Measurements from ENCODE around the gene NES. TPM values are rescaled to one million over a fixed set of nuclear protein-coding genes. Genes with fewer than 3 reads are reported as not detected.

Gene NES
- total RNA-seq, 4 donors from 2014 or later, result 4.3 to 10.4 (median 9.0) TPM

DNA sequence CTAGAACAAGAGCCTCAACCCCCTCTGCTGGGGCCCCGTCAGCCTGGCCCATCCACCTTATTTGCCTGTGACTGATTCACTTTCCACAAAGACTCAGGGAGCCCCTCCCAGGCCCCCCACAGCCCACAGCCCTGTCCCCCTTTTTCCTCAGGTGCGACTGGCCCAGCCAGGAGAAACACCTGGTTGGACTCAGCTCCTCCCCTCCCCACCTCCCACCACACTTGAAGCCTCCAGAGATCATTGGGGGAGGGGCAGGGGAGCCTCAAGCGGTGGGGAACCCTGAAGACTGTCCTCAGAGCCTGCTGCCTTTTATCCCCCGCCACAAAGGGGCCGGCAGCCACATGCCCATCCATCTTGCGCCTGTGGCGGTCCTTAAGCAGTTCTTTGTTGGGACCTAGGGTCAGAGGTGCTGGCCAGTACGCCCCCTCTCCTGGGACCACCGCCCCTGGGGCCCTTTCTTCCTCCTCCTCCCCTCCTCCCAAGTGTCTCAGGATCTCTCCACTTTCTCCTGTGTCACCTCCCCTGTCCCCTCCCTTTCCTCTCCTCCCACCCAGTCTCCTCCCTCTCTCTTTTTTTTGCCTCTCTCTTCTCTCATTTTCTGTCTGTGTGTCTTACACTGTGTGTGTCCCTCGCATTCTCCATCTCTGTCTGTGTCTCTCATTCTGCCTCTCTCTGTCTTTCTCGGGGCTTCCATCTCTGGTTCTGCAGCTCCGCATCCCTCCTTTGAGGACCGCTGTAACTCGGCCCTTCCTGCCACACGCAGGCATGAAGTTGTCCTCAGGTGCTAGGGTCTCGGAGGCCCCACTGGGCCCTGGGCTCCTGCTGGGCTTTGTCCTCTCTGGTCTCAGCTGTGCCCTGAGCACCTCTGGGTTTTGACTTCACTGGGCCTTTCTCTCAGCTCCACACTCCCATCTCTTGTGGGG is 16.0 kb upstream of the NES start:
- Histone ChIP-seq H3K27ac (peak overlapping the region; percentile 74 to 82 (median 80)), H3K27me3 (no peaks in the 10 kb centered on the region), H3K9me3 (no peaks in the 10 kb centered on the region), H3K4me3 (replicated peaks in 1 of 3) (no peak overlapping the region), H3K36me3 (no peaks in the 10 kb centered on the region), H3K4me1 (peaks cover 50 to 67% of the 10 kb centered on the region in 2 donors)
- intact Hi-C loops (cut with DNase I), result no loop called here
- TF ChIP-seq, protein P1, sequence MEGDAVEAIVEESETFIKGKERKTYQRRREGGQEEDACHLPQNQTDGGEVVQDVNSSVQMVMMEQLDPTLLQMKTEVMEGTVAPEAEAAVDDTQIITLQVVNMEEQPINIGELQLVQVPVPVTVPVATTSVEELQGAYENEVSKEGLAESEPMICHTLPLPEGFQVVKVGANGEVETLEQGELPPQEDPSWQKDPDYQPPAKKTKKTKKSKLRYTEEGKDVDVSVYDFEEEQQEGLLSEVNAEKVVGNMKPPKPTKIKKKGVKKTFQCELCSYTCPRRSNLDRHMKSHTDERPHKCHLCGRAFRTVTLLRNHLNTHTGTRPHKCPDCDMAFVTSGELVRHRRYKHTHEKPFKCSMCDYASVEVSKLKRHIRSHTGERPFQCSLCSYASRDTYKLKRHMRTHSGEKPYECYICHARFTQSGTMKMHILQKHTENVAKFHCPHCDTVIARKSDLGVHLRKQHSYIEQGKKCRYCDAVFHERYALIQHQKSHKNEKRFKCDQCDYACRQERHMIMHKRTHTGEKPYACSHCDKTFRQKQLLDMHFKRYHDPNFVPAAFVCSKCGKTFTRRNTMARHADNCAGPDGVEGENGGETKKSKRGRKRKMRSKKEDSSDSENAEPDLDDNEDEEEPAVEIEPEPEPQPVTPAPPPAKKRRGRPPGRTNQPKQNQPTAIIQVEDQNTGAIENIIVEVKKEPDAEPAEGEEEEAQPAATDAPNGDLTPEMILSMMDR (IDR thresholded peaks at IDR 0.05), result no peak
- TF ChIP-seq POLR2A (IDR thresholded peaks at IDR 0.05), result peak in 1 of 2 donors; percentile 18
- DNase-seq, result peak; percentile 94 to 96
- WGBS, 2 donors, result 36 to 40% methylated on average over 15 of the region's 16 CpGs

DNA sequence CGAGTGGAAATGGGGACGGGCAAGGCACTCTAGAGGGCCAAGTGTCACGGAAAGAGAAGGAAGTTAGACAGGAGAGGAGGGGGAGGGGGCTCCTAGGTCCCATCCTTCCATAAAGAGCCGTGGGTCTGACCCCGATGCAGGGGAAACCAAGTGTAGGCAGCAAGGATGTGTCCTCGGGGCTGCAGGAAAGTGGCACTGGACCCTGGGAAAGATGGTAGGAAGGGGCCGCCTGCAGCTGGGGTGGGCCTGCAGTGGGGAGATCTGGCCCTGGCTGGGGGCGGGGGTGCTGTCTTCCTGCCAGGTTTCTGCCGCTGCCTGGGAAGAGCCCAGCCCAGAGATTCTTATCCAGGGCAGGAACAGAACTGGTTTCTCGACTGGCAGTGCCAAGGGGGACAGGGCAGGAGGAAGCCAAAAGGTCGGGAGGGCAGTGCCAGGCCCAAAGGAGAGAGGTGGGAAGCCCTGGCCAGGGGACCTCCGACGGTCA is 15.3 kb upstream of the NES start:
- intact Hi-C loops (cut with DNase I), result no loop called here
- Histone ChIP-seq H3K27ac (peak overlapping the region; percentile 74 to 82 (median 80)), H3K4me1 (peaks cover 45 to 60% of the 10 kb centered on the region in 2 donors), H3K27me3 (no peaks in the 10 kb centered on the region), H3K4me3 (replicated peaks in 1 of 3) (no peak overlapping the region), H3K9me3 (no peaks in the 10 kb centered on the region), H3K36me3 (no peaks in the 10 kb centered on the region)
- peak; percentile 76 to 79 for DNase-seq
- no peak for TF ChIP-seq POLR2A (IDR thresholded peaks at IDR 0.05)
- TF ChIP-seq, protein P1 (IDR thresholded peaks at IDR 0.05), result no peak
- WGBS, 2 donors, result 4 to 5% methylated on average over 11 to 13 of the region's 13 CpGs

DNA sequence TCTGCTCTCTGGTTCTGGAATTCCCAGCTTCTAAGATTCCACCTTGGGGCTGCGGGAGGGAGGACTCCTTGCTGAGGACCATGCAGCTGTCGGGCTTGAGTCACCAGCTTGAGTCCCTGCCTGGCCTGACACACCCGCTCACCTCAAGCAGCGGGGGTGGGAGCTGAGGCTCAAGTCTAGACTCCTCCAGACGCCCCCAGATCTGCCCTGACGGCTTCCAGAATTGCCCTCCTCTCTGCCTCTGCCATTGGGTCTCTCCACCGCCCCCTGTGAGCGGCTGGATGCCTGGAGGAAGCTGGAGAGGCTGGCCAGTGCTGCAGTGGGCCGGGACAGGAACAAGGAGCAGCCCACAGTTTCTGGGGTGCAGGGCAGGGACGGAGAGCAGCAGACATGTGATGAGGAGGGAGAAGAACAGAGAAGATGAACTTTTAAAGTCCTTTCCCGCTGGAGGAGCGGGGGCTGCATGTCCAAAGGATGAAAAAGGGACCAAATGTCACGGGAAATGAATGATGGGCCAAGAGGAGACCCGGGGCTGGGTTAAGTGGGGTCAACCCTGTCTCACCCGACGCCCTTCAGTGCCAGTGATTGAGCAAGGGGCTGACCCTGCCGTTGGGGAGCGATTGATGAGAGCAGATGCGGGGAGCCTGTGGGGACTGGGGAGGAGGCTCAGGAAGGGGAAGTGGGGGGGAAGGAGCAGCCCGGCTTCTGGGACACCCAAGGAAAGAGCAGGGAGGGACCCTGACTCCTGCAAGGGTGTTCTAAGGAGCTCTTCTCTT is 14.6 kb upstream of the NES start:
- Histone ChIP-seq H3K9me3 (no peaks in the 10 kb centered on the region), H3K4me3 (replicated peaks in 1 of 3) (no peak overlapping the region), H3K27ac (peak overlapping the region; percentile 74 to 82 (median 80)), H3K27me3 (no peaks in the 10 kb centered on the region), H3K4me1 (peaks cover 39 to 54% of the 10 kb centered on the region in 2 donors), H3K36me3 (no peaks in the 10 kb centered on the region)
- 29 to 32% methylated on average over 19 of the region's 20 CpGs for WGBS, 2 donors
- DNase-seq, result peak; percentile 40 to 47
- intact Hi-C loops (cut with DNase I), result loop anchor here (2.0 kb wide), 1 partner anchor 33 kb away; no protein-coding TSS in a partner anchor
- no peak for TF ChIP-seq POLR2A (IDR thresholded peaks at IDR 0.05)
- TF ChIP-seq, protein P1 (IDR thresholded peaks at IDR 0.05), result no peak

DNA sequence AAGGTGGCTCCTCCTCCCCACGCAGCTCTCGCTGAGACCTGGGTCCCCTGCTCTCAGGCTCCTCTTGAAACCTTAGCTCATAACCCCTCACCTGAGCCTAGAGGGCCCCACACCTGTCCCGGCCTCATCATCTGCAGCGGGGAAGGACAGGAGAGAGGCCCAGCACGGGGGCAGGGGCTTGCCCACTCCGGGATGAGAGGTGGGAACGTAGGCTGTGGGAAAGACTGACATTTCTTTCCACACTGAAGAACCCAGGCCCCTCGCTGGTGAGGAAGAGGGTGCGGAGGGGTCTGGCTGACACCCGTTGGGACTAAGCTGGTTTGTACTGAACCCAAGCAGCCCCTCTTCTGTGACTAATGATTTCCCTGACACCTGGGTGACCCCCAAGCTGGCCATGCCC is 14.0 kb upstream of the NES start:
- no peak for DNase-seq
- H3K9me3 ChIP-seq, result no peaks in the 10 kb centered on the region
- TF ChIP-seq, protein P1 (IDR thresholded peaks at IDR 0.05), result no peak
- TF ChIP-seq POLR2A (IDR thresholded peaks at IDR 0.05), result no peak
- peak overlapping the region in 2 of 3 donors; percentile 80 to 82 for H3K27ac ChIP-seq
- H3K4me3 ChIP-seq (replicated peaks in 1 of 3), result no peak overlapping the region
- WGBS, 2 donors, result 70 to 76% methylated on average over 8 to 10 of the region's 10 CpGs
- peaks cover 35 to 51% of the 10 kb centered on the region in 2 donors for H3K4me1 ChIP-seq
- H3K36me3 ChIP-seq, result no peaks in the 10 kb centered on the region
- H3K27me3 ChIP-seq, result no peaks in the 10 kb centered on the region
- intact Hi-C loops (cut with DNase I), result loop anchor here (2.0 kb wide), 1 partner anchor 34 kb away; no protein-coding TSS in a partner anchor

Measured in thyroid gland (tissue), 4 donors.